Measurements from ENCODE around the gene MEGF11. TPM values are rescaled to one million over a fixed set of nuclear protein-coding genes. Genes with fewer than 3 reads are reported as not detected.

Gene MEGF11
- total and polyA plus RNA-seq, 10 donors, result 0.02 to 0.61 (median 0.23) TPM; not detected in 4

DNA sequence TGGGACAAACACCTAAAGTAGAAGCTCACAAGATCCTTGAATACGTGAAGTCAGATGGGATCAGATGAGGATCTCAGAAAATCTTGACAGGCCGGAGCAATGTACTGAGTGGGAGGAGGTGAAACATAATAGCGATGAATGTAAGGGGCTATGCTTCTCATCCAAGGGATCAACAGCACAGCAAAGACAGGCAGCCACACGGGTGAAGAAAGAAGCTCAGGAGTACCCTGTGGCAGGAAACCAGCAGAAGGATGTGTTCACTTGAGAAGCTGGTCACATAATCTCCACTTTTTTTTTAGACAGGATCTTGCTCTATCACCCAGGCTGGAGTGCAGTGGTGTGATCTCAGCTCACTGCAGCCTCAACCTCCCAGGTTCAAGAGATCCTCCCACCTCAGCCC is 92.4 kb downstream of the MEGF11 start:
- Histone ChIP-seq H3K4me3 (no peak overlapping the region), H3K4me1 (no peaks in the 10 kb centered on the region), H3K27ac (no peak overlapping the region), H3K27me3 (replicated peaks in 1 of 7) (peaks cover 0 to 10% (median 0%) of the 10 kb centered on the region in 7 donors), H3K9me3 (no peaks in the 10 kb centered on the region), H3K36me3 (no peaks in the 10 kb centered on the region)
- WGBS, 5 donors, result 66 to 78% (median 70%) methylated on average over 4 of the region's 4 CpGs
- no peak for DNase-seq
- no peak for TF ChIP-seq POLR2AphosphoS5 (IDR thresholded peaks at IDR 0.05)
- TF ChIP-seq POLR2A (IDR thresholded peaks at IDR 0.05), result no peak
- TF ChIP-seq, protein P1, sequence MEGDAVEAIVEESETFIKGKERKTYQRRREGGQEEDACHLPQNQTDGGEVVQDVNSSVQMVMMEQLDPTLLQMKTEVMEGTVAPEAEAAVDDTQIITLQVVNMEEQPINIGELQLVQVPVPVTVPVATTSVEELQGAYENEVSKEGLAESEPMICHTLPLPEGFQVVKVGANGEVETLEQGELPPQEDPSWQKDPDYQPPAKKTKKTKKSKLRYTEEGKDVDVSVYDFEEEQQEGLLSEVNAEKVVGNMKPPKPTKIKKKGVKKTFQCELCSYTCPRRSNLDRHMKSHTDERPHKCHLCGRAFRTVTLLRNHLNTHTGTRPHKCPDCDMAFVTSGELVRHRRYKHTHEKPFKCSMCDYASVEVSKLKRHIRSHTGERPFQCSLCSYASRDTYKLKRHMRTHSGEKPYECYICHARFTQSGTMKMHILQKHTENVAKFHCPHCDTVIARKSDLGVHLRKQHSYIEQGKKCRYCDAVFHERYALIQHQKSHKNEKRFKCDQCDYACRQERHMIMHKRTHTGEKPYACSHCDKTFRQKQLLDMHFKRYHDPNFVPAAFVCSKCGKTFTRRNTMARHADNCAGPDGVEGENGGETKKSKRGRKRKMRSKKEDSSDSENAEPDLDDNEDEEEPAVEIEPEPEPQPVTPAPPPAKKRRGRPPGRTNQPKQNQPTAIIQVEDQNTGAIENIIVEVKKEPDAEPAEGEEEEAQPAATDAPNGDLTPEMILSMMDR (IDR thresholded peaks at IDR 0.05 in 8 of 11, conservative IDR thresholded peaks at IDR 0.05 in 3 of 11), result no peak
- intact Hi-C loops (cut with DNase I; ENCODE audit: low total_unique reads), result no loop called here

DNA sequence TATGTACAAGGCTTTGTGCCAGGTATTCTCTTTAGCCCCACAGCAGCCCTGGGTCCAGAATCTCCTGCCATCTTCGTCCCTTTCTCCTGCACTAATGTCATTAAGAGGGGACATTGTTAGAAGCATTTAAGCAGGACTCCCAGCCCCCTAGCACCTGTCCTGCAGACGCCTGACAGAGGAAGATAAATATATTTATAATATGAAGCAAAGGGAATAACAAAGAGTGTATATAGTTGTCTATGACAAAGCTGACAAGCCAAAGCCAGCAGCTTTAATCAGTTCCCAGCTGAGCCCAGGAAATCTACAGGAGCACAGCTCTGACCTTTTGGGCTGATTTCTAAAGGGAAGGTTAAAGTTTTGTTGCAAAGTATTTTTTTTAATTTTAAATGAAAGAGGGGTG is 96.0 kb downstream of the MEGF11 start:
- Histone ChIP-seq H3K4me1 (no peaks in the 10 kb centered on the region), H3K9me3 (no peaks in the 10 kb centered on the region), H3K4me3 (no peak overlapping the region), H3K27me3 (replicated peaks in 1 of 7) (peaks cover 0 to 35% (median 0%) of the 10 kb centered on the region in 7 donors), H3K27ac (no peak overlapping the region), H3K36me3 (no peaks in the 10 kb centered on the region)
- TF ChIP-seq POLR2A (IDR thresholded peaks at IDR 0.05), result no peak
- TF ChIP-seq POLR2AphosphoS5 (IDR thresholded peaks at IDR 0.05), result no peak
- TF ChIP-seq, protein P1 (IDR thresholded peaks at IDR 0.05 in 8 of 11, conservative IDR thresholded peaks at IDR 0.05 in 3 of 11), result no peak
- DNase-seq, result no peak
- 59 to 75% (median 71%) methylated on average over 2 of the region's 2 CpGs for WGBS, 5 donors
- intact Hi-C loops (cut with DNase I; ENCODE audit: low total_unique reads), result no loop called here

DNA sequence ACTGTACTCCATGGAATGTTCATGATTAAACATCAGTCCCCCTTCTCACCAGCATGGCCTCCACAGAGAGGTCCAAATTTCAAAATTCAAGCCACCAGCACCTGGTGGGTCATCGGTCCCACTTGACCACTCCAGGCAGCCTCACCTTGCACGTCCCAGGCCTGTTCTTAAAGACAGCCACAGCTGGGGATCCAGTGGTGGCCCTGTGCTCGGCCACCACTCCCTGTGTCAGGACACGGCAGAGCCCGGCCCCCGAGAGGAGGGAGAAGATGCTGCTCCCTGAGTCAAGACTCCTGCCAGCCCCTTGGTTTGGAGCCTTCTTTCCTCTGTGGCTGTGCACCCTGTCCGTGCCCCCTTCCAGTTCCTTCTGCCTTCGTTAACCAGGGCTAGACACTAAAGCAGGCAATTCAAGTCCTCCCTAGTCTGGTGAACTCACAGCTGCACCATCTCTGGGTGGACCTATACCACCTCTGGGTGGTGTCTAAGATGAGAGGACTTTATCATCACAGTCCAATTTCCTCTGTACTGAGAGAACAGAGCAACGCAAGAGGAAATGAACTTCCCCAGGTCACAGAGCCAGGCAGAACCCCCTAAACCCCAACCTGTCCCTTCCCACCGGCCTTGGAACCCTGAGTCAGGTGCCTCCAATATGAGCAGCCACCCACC is 97.1 kb downstream of the MEGF11 start:
- Histone ChIP-seq H3K4me1 (no peaks in the 10 kb centered on the region), H3K36me3 (no peaks in the 10 kb centered on the region), H3K4me3 (no peak overlapping the region), H3K27me3 (replicated peaks in 1 of 7) (peaks cover 0 to 43% (median 0%) of the 10 kb centered on the region in 7 donors), H3K9me3 (no peaks in the 10 kb centered on the region), H3K27ac (no peak overlapping the region)
- TF ChIP-seq POLR2AphosphoS5 (IDR thresholded peaks at IDR 0.05) (no peak), POLR2A (IDR thresholded peaks at IDR 0.05) (no peak)
- TF ChIP-seq, protein P1 (IDR thresholded peaks at IDR 0.05 in 8 of 11, conservative IDR thresholded peaks at IDR 0.05 in 3 of 11), result no peak
- intact Hi-C loops (cut with DNase I; ENCODE audit: low total_unique reads), result no loop called here
- WGBS, 5 donors, result 54 to 71% (median 63%) methylated on average over 9 to 10 of the region's 10 CpGs
- DNase-seq, result no peak

DNA sequence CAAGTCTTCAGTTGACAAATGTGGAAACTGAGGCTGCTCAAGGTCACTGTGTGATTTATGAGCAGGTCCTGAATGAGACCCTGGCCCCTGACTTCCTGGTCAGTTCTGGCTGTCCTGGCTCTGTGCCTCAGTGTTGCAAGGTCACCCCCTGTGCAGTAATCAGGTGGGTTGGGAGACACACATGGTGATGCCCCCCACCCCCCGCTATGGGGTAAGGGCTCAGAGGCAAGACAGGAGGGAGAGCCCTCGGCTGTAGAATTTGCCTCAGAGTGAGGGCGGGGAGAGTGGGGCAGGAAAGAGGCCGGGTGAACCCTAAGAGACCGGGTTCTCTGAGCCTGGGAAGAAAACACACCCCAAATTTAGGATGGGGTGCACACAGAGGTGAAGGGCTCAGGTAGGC is 98.5 kb downstream of the MEGF11 start:
- DNase-seq, result no peak
- TF ChIP-seq, protein P1 (IDR thresholded peaks at IDR 0.05 in 8 of 11, conservative IDR thresholded peaks at IDR 0.05 in 3 of 11), result no peak
- TF ChIP-seq POLR2A (IDR thresholded peaks at IDR 0.05) (no peak), POLR2AphosphoS5 (IDR thresholded peaks at IDR 0.05) (no peak)
- no peaks in the 10 kb centered on the region for H3K4me1 ChIP-seq
- H3K27ac ChIP-seq, result no peak overlapping the region
- intact Hi-C loops (cut with DNase I; ENCODE audit: low total_unique reads), result no loop called here
- WGBS, 5 donors, result 71 to 92% (median 82%) methylated on average over 5 of the region's 5 CpGs
- H3K9me3 ChIP-seq, result no peaks in the 10 kb centered on the region
- H3K4me3 ChIP-seq, result no peak overlapping the region
- H3K27me3 ChIP-seq (replicated peaks in 1 of 7), result peaks cover 0 to 49% (median 0%) of the 10 kb centered on the region in 7 donors
- no peaks in the 10 kb centered on the region for H3K36me3 ChIP-seq
